H1 (cell line): ENCODE results near the gene GALR2. TPM values are rescaled to one million over a fixed set of nuclear protein-coding genes. Genes with fewer than 3 reads are reported as not detected.

Experiments used
- CHD7 ChIP-seq: fragments of 300-600 bp; sonication (generic); IDR thresholded peaks from 2 replicates; pipeline ENCODE4 v1.7.1; 2012; ENCODE audit warnings: low read length, moderate library complexity, mild to moderate bottlenecking, inconsistent platforms; ENCODE audit not compliant: insufficient replicate concordance
- NANOG ChIP-seq: IDR thresholded peaks from 2 replicates; pipeline ENCODE4 v1.6.1; 2011; ENCODE audit warnings: low read length, low read depth, mild to moderate bottlenecking, inconsistent platforms; ENCODE audit not compliant: insufficient read depth, poor library complexity, severe bottlenecking
- POLR2A ChIP-seq, 2 experiments: IDR thresholded peaks; 1 replicate in 1 of 2; 2 replicates in 1 of 2; pipeline ENCODE4 v1.6.1; 2011; ENCODE audit warnings: low read depth in 2 of 2, low read length in 2 of 2, mild to moderate bottlenecking in 2 of 2; ENCODE audit errors: control extremely low read depth in 1 of 2
- RAD21 ChIP-seq, 2 experiments: IDR thresholded peaks in 1 of 2; conservative IDR thresholded peaks in 1 of 2; 2 replicates each; pipeline ENCODE4 v1.6.1; 2011; ENCODE audit warnings: low read depth in 2 of 2, low read length in 2 of 2, improper control_type of control experiment in 1 of 2, inconsistent platforms in 1 of 2, mild to moderate bottlenecking in 1 of 2, moderate library complexity in 1 of 2
- RXRA ChIP-seq: IDR thresholded peaks from 2 replicates; pipeline ENCODE4 v1.6.1; 2011; ENCODE audit warnings: low read depth, mild to moderate bottlenecking, low read length, moderate library complexity; ENCODE audit not compliant: insufficient read depth
- TEAD4 ChIP-seq: IDR thresholded peaks from 2 replicates; pipeline ENCODE4 v1.6.1; 2012; ENCODE audit warnings: low read depth, low read length, inconsistent platforms, mixed read lengths
- ZNF274 ChIP-seq: IDR thresholded peaks from 2 replicates; pipeline ENCODE4 v1.7.0; 2012; ENCODE audit warnings: low read length, borderline replicate concordance; ENCODE audit errors: extremely low read depth
- polyA plus RNA-seq, 7 experiments: library from polyadenylated mRNA; depleted of rRNA in 3 of 7; stranded (reverse) in 5 of 7; unstranded in 2 of 7; fragments of >200 nt in 5 of 7; fragments of 200-250 nt in 2 of 7; gene quantifications; 1 replicate in 5 of 7; 2 replicates in 1 of 7; 4 replicates in 1 of 7; pipeline versions ENCODE4 v1.2.1 to v1.2.3, GENCODE V29; 2011 to 2013; ENCODE audit warnings: missing spikeins in 2 of 7, mixed read lengths in 2 of 7
- total RNA-seq: library from RNA; stranded (reverse); fragmentation: NEBNext Ultra II Directional; extraction: Animal tissue kit (Norgen Biotek cat#: 25700); gene quantifications from 2 replicates; pipeline ENCODE4 v1.2.1, GENCODE V29; 2021

The GALR2 gene
- total and polyA plus RNA-seq, 2 of the 8 experiments (the other 6 are each of a cell fraction or from before 2014, with no cell fraction given): 0.86 to 2.2 TPM

DNA sequence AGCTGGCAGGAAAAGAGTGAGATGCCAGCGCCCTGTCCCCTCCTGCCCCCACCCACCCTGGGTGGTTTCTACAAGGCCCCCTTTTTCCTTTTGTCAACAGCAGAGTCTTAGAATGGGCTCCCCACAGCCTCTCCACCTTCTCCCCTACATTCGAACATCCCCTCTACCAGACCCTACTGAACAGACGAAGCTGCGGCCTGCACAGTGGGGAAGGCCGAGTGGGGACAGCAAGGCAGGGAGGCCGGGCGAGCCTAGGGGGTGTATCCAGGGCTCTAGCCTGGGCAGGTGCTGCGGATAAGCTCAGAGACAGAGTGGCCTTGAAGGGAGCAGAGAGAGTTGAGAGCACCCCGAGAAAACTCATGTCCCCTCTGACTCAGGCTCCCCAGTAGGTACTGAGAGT, 11.8 kb downstream of the GALR2 start (continued):
- TF ChIP-seq CHD7 (no peak), RAD21 (IDR thresholded peaks at IDR 0.05 in 1 of 2, conservative IDR thresholded peaks at IDR 0.05 in 1 of 2; ENCODE audit: low read depth in 2 of 2, low read length in 2 of 2) (no peak), RXRA (no peak), POLR2A (IDR thresholded peaks at IDR 0.05; ENCODE audit: control extremely low read depth in 1 of 2, low read depth in 2 of 2, low read length in 2 of 2) (no peak), ZNF274 (no peak), TEAD4 (no peak), NANOG (no peak)
